ENCODE data around the gene SUMF1.
A peak's percentile ranks its signal among the peaks of the same experiment; 100 is the strongest.

The SUMF1 gene

DNA sequence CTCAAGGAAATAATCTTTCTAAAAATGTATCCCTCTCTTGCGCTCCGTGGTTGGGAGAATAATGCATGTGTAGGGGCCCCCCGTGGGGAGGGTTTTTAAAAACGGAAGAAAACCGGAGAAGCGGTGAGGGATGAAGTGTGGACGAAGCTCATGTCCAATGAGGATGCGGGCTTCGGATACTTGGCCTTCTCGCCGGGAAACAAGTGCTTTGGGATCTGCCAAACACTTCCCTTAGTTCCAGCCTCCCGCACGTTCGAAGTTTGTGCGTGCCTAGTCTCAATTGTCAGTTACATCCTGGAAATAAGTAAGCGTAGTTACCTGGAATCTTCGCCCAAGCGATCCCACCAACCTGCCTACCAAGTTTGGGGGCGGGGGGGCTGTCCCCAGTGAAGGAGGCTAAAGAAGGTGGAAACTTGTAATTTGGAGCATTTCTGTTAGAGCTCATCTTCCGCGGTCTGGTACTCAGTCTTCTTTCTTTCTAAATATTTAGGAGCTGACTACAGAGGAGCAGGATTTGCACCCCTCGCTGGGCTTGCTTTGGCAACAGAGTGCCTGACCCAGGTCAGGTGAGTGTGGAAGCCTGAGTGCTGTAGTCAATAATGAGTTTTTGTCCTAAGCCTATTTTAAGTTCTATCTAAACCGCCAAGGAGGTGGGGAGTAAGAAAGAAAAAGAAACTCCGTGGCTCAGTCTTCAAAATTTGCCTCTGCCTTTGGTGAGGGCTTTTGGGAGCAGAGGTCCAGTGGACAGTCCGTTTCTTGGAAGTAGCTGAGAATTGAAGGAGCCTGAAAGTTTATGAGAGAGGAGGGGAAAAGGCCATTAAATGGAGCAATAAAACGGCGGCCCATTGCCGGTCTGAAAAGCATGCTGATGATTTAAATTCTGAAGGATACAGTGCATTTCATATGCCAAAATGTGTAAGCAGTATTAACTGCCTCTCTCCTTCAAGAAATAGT, 27.1 kb upstream of the SUMF1 start:
- H3K9ac ChIP-seq (ENCODE audit: insufficient read length): no peak overlapping the region
- H3K4me3 ChIP-seq: peak overlapping the region; percentile 84
- H3K27ac ChIP-seq: no peak overlapping the region
- TF ChIP-seq FOXP2 (optimal IDR thresholded peaks at IDR 0.05; ENCODE audit: control extremely low read depth, extremely low read length, insufficient read depth) (no peak), POLR2AphosphoS5 (IDR thresholded peaks at IDR 0.05; ENCODE audit: borderline replicate concordance, low read depth, low read length) (no peak), EZH2 (IDR thresholded peaks at IDR 0.05) (no peak)
- H3K36me3 ChIP-seq (ENCODE audit: insufficient read depth, low read length): no peaks in the 10 kb centered on the region
- no peak for DNase-seq (ENCODE audit: low read depth, low spot score)
- H3K9me3 ChIP-seq (ENCODE audit: low read depth, low read length): no peaks in the 10 kb centered on the region

DNA sequence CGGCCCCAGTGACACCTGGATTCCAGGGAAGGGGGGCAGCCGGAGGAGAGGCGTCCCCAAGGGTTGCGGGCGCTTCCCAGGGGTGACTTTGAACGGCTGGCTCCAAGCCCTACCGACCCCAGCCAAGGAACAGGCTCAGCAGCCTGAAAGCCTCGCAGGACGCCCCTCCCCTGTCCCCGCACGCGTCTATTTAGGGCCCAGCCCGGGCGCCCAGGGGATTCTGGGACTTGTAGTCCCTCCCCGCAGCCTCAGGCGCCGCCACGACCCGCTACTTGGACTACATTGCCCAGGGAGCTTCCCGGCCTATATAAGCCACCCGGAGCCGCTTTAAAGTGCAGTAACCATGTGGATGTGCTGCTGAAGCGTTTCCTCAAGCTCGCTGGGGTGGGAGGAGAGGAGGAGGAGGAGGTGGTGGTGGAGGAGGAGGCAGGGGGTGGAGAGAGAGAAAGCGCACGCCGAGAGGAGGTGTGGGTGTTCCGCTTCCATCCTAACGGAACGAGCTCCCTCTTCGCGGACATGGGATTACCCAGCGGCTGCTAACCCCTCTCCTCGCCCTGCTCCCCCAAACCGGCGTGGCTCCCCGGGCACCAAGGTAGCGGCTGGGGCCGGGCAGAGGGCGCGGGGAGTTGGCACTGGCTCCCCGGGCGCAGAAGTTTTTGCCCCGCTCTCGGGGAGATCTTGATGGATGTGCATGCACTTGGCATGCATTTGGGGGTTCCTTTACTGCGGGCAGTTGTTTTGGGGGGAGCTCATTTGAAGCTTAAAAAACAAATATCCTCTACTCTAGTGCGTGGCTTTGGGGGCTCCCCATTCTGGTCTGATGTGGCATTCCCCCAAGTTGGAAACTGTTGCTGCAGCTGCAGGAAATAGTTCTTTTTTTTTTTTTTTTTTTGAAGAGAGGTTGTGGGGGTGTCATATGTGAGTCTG, 26.2 kb upstream of the SUMF1 start, which contains the start of gene ITPR1:
Gene ITPR1 (plus strand): TSS at position 335 of the 927 bp plus-strand sequence. CDS start 23,144 bp downstream, outside the sequence.
- peak within 1 kb of the TSS; percentile 55 for H3K9ac ChIP-seq (ENCODE audit: insufficient read length)
- TF ChIP-seq FOXP2 (optimal IDR thresholded peaks at IDR 0.05; ENCODE audit: control extremely low read depth, extremely low read length, insufficient read depth) (no peak), POLR2AphosphoS5 (IDR thresholded peaks at IDR 0.05; ENCODE audit: borderline replicate concordance, low read depth, low read length) (peak; percentile 99), EZH2 (IDR thresholded peaks at IDR 0.05) (no peak)
- peak; percentile 91 for DNase-seq (ENCODE audit: low read depth, low spot score)
- no peak within 1 kb of the TSS for H3K27ac ChIP-seq
- H3K36me3 ChIP-seq (ENCODE audit: insufficient read depth, low read length): no peaks in the 10 kb centered on the region
- no peaks in the 10 kb centered on the region for H3K9me3 ChIP-seq (ENCODE audit: low read depth, low read length)
- peak within 1 kb of the TSS; percentile 84 for H3K4me3 ChIP-seq

GRCh38 chr3:4492208-4493013, 25.3 kb upstream of the SUMF1 start:
- peak; percentile 8 for DNase-seq (ENCODE audit: low read depth, low spot score)
- H3K9me3 ChIP-seq (ENCODE audit: low read depth, low read length): no peaks in the 10 kb centered on the region
- no peaks in the 10 kb centered on the region for H3K36me3 ChIP-seq (ENCODE audit: insufficient read depth, low read length)
- TF ChIP-seq POLR2AphosphoS5 (IDR thresholded peaks at IDR 0.05; ENCODE audit: borderline replicate concordance, low read depth, low read length) (no peak), FOXP2 (optimal IDR thresholded peaks at IDR 0.05; ENCODE audit: control extremely low read depth, extremely low read length, insufficient read depth) (no peak), EZH2 (IDR thresholded peaks at IDR 0.05) (no peak)
- H3K4me3 ChIP-seq: peak overlapping the region; percentile 84
- no peak overlapping the region for H3K27ac ChIP-seq
- peak overlapping the region; percentile 41 for H3K9ac ChIP-seq (ENCODE audit: insufficient read length)

GRCh38 chr3:4491855-4492207, 24.8 kb upstream of the SUMF1 start:
- H3K36me3 ChIP-seq (ENCODE audit: insufficient read depth, low read length): no peaks in the 10 kb centered on the region
- TF ChIP-seq FOXP2 (optimal IDR thresholded peaks at IDR 0.05; ENCODE audit: control extremely low read depth, extremely low read length, insufficient read depth): no peak
- no peak for TF ChIP-seq EZH2 (IDR thresholded peaks at IDR 0.05)
- TF ChIP-seq POLR2AphosphoS5 (IDR thresholded peaks at IDR 0.05; ENCODE audit: borderline replicate concordance, low read depth, low read length): no peak
- DNase-seq (ENCODE audit: low read depth, low spot score): no peak
- no peak overlapping the region for H3K9ac ChIP-seq (ENCODE audit: insufficient read length)
- H3K4me3 ChIP-seq: peak overlapping the region; percentile 84
- no peaks in the 10 kb centered on the region for H3K9me3 ChIP-seq (ENCODE audit: low read depth, low read length)
- no peak overlapping the region for H3K27ac ChIP-seq

GRCh38 chr3:4478261-4478660, 11.2 kb upstream of the SUMF1 start:
- no peak for TF ChIP-seq FOXP2 (optimal IDR thresholded peaks at IDR 0.05; ENCODE audit: control extremely low read depth, extremely low read length, insufficient read depth)
- no peak for TF ChIP-seq POLR2AphosphoS5 (IDR thresholded peaks at IDR 0.05; ENCODE audit: borderline replicate concordance, low read depth, low read length)
- TF ChIP-seq EZH2 (IDR thresholded peaks at IDR 0.05): no peak
- H3K9me3 ChIP-seq (ENCODE audit: low read depth, low read length): no peaks in the 10 kb centered on the region
- H3K36me3 ChIP-seq (ENCODE audit: insufficient read depth, low read length): no peaks in the 10 kb centered on the region
- no peak overlapping the region for H3K9ac ChIP-seq (ENCODE audit: insufficient read length)
- H3K27ac ChIP-seq: no peak overlapping the region
- no peak for DNase-seq (ENCODE audit: low read depth, low spot score)
- no peak overlapping the region for H3K4me3 ChIP-seq

DNA sequence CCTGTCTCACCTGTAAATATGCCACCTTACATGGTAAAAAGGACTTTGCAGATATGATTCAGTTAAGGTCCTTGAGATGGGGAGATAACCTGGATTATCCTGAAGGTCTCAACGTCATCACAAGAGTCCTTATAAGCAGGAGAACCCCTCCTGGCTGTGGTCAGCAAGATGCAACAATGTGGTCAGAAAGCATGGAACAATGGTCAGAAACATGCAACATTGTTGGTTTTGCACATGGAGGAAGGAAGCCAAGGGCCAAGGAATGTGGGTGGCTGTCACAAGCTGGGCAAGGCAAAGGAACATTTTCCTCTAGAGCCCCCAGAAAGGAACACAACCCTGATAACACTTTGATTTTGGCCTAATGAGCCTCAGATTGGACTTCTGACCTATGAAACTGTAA, 9.4 kb upstream of the SUMF1 start:
- H3K9me3 ChIP-seq (ENCODE audit: low read depth, low read length): no peaks in the 10 kb centered on the region
- H3K4me3 ChIP-seq: no peak overlapping the region
- no peaks in the 10 kb centered on the region for H3K36me3 ChIP-seq (ENCODE audit: insufficient read depth, low read length)
- TF ChIP-seq POLR2AphosphoS5 (IDR thresholded peaks at IDR 0.05; ENCODE audit: borderline replicate concordance, low read depth, low read length) (no peak), FOXP2 (optimal IDR thresholded peaks at IDR 0.05; ENCODE audit: control extremely low read depth, extremely low read length, insufficient read depth) (no peak), EZH2 (IDR thresholded peaks at IDR 0.05) (no peak)
- DNase-seq (ENCODE audit: low read depth, low spot score): no peak
- no peak overlapping the region for H3K9ac ChIP-seq (ENCODE audit: insufficient read length)
- H3K27ac ChIP-seq: no peak overlapping the region

DNA sequence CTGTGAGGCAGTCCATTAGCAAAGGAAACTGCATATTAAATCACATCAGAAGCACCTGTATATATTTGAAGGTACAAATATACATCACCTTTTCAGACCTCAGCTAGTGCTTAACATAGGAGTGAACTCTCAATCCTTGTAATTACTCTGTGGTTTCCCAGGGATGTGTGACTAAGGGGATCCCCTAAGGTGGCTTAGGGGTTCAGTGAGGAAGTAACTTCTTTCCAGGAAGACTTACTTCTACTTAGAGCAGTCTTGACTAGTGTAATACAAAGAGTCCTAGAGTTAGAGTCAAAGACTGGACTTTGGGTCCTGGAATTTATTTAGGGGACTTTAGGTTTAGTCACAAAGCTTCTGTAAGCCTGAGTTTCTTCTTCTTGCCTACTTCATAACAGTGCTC, 8.7 kb upstream of the SUMF1 start:
- H3K4me3 ChIP-seq: no peak overlapping the region
- H3K27ac ChIP-seq: no peak overlapping the region
- H3K9ac ChIP-seq (ENCODE audit: insufficient read length): no peak overlapping the region
- no peak for TF ChIP-seq FOXP2 (optimal IDR thresholded peaks at IDR 0.05; ENCODE audit: control extremely low read depth, extremely low read length, insufficient read depth)
- TF ChIP-seq EZH2 (IDR thresholded peaks at IDR 0.05): no peak
- no peak for TF ChIP-seq POLR2AphosphoS5 (IDR thresholded peaks at IDR 0.05; ENCODE audit: borderline replicate concordance, low read depth, low read length)
- H3K36me3 ChIP-seq (ENCODE audit: insufficient read depth, low read length): no peaks in the 10 kb centered on the region
- H3K9me3 ChIP-seq (ENCODE audit: low read depth, low read length): no peaks in the 10 kb centered on the region
- DNase-seq (ENCODE audit: low read depth, low spot score): no peak
